WI38 (cell line): ENCODE data around the gene NOD1.

Experiments used
- H3K4me3 ChIP-seq: 2 replicates; pipeline ENCODE4 v1.5.1; 2011; ENCODE audit warnings: low read depth, mild to moderate bottlenecking, control low read depth, low read length
- CTCF ChIP-seq: IDR thresholded peaks from 2 replicates; pipeline ENCODE4 v1.5.1; 2012; ENCODE audit warnings: low read depth, mild to moderate bottlenecking, control low read depth, low read length

The NOD1 gene

GRCh38 chr7:30472784-30473775 lies 5.5 kb downstream of the NOD1 start:
- no peak for TF ChIP-seq CTCF
- H3K4me3 ChIP-seq: no peak overlapping the region

- TF ChIP-seq CTCF: no peak
- H3K4me3 ChIP-seq: no peak overlapping the region
Measured at GRCh38 chr7:30472081-30472783, 6.4 kb downstream of the NOD1 start.

- TF ChIP-seq CTCF: no peak
- no peak overlapping the region for H3K4me3 ChIP-seq
Measured at GRCh38 chr7:30471205-30471604, 7.4 kb downstream of the NOD1 start.

GRCh38 chr7:30470771-30471170 lies 7.8 kb downstream of the NOD1 start:
- H3K4me3 ChIP-seq: peak overlapping the region; percentile 8; the same call in 1 of the 2 replicates
- no peak for TF ChIP-seq CTCF

- no peak for TF ChIP-seq CTCF
- H3K4me3 ChIP-seq: peak overlapping the region; percentile 8; the same call in 1 of the 2 replicates
Measured at GRCh38 chr7:30470163-30470770, 8.3 kb downstream of the NOD1 start.

- peak; percentile 48 for TF ChIP-seq CTCF
- peak overlapping the region; percentile 27 for H3K4me3 ChIP-seq
Measured at GRCh38 chr7:30469303-30469702, 9.3 kb downstream of the NOD1 start.
